Natural killer cell (primary cell): ENCODE measurements around the gene PRXL2A. TPM values are rescaled to one million over a fixed set of nuclear protein-coding genes. Genes with fewer than 3 reads are reported as not detected.
"Not testable (repeated sequence)": the region's sequence is repeated elsewhere in the genome, so short reads cannot be mapped to it uniquely, and the experiment has no call there.

Experiments used
- ATAC-seq, 3 donors: fragments of 150-1000 bp in 2 of 3; fragments of 200-7000 bp in 1 of 3; cut with Tn5 transposase; 1 replicate in 1 of 3; 2 replicates in 2 of 3; pipeline ENCODE4 v1.10.0; 2021; ENCODE audit warnings: mild to moderate bottlenecking in 2 of 3, moderate library complexity in 2 of 3
- DNase-seq, 2 donors: peaks; one replicate each; pipeline versions ENCODE4 v3.0.0 to v3.0.0-alpha.2; 2013 to 2021; ENCODE audit warnings: mixed read lengths in 1 of 2
- H3K27ac ChIP-seq: one replicate; pipeline ENCODE4 v1.5.1; 2013; ENCODE audit warnings: mild to moderate bottlenecking, low read length
- H3K27me3 ChIP-seq: one replicate; pipeline ENCODE4 v1.6.1; 2013; ENCODE audit warnings: low read length; ENCODE audit not compliant: control insufficient read depth, insufficient read depth
- H3K36me3 ChIP-seq: one replicate; pipeline ENCODE4 v1.6.1; 2013; ENCODE audit warnings: low read length; ENCODE audit not compliant: control insufficient read depth, insufficient read depth
- H3K4me1 ChIP-seq: one replicate; pipeline ENCODE4 v1.6.1; 2013; ENCODE audit warnings: low read length; ENCODE audit not compliant: control insufficient read depth, insufficient read depth
- H3K4me3 ChIP-seq: one replicate; pipeline ENCODE4 v1.5.1; 2013; ENCODE audit warnings: low read length
- H3K9me3 ChIP-seq: one replicate; pipeline ENCODE4 v1.6.1; 2013; ENCODE audit warnings: low read length; ENCODE audit not compliant: control insufficient read depth, insufficient read depth
- H3K27ac Mint-ChIP-seq, 2 donors: one replicate each; pipeline ENCODE4 v1.8.0; 2022; ENCODE audit warnings: mild to moderate bottlenecking in 2 of 2, mixed read lengths in 2 of 2, moderate library complexity in 1 of 2
- H3K27me3 Mint-ChIP-seq, 2 donors: one replicate each; pipeline ENCODE4 v1.8.0; 2022; ENCODE audit warnings: low read depth in 2 of 2, mixed read lengths in 2 of 2
- H3K36me3 Mint-ChIP-seq: one replicate; pipeline ENCODE4 v1.8.0; 2022; ENCODE audit warnings: mixed read lengths
- H3K4me1 Mint-ChIP-seq, 2 donors: one replicate each; pipeline ENCODE4 v1.8.0; 2022; ENCODE audit warnings: mixed read lengths in 2 of 2
- H3K4me3 Mint-ChIP-seq: one replicate; pipeline ENCODE4 v1.8.0; 2022; ENCODE audit warnings: mild to moderate bottlenecking, moderate library complexity, mixed read lengths
- H3K9me3 Mint-ChIP-seq, 2 donors: one replicate each; pipeline ENCODE4 v1.8.0; 2022; ENCODE audit warnings: mixed read lengths in 2 of 2
- WGBS: methylation state at CpG from one replicate; pipeline ENCODE4 v1.1.7; 2013; ENCODE audit warnings: missing lambda C conversion rate; ENCODE audit not compliant: insufficient coverage; 5-methylcytosine and 5-hydroxymethylcytosine counted together
- intact Hi-C: fragments of 100-400 bp; cut with micrococcal nuclease; formaldehyde crosslinking; loops from one replicate; pipeline ENCODE4 v1.14.2; 2022
- total RNA-seq, 4 donors: library from RNA; stranded (reverse); fragments of 120-200 nt in 1 of 4; gene quantifications; one replicate each; pipeline versions ENCODE4 v1.2.3 to v1.2.4, GENCODE V29; 2013 to 2022
- TF ChIP-seq, protein P1 (sequence below): fragments of 200-600 bp; IDR thresholded peaks from one replicate; pipeline ENCODE4 v1.8.0; 2022; ENCODE audit warnings: antibody characterized with exemption

The PRXL2A gene
- total RNA-seq, 3 donors from 2014 or later (not counting 1 experiment from before 2014, with no cell fraction given) = 1.3 to 1.8 (median 1.4) TPM

DNA sequence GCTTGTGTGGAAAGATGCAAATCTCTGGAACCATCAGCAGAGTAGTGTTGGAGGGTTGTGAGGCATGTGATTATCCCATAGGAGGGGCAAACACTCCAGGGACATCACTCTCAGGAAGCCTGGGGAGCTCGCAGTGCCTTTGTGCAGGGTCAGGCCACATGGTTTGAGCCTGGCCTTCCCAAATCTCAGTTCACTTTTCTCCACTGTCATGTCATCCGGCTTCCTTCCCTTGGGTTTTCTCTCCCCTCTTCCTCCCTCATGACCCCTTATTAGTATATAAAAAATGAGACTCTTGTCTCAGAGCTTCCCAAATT, 66.2 kb downstream of the PRXL2A start:
- Histone ChIP-seq H3K36me3 (peaks cover 28% of the 10 kb centered on the region), H3K9me3 (no peaks in the 10 kb centered on the region), H3K27ac (peak overlapping the region; percentile 50), H3K4me1 (peaks cover 71% of the 10 kb centered on the region), H3K4me3 (no peak overlapping the region), H3K27me3 (no peaks in the 10 kb centered on the region)
- no peak for DNase-seq
- Mint-ChIP-seq H3K36me3 (peaks cover 9% of the 10 kb centered on the region), H3K4me3 (peak overlapping the region; percentile 40), H3K9me3 (peaks cover 0 to 4% of the 10 kb centered on the region in 2 donors), H3K27ac (peak overlapping the region; percentile 91 to 92), H3K4me1 (peaks cover 81 to 82% of the 10 kb centered on the region in 2 donors), H3K27me3 (no peaks in the 10 kb centered on the region)
- 93% methylated on average over 2 of the region's 2 CpGs for WGBS
- TF ChIP-seq, protein P1, sequence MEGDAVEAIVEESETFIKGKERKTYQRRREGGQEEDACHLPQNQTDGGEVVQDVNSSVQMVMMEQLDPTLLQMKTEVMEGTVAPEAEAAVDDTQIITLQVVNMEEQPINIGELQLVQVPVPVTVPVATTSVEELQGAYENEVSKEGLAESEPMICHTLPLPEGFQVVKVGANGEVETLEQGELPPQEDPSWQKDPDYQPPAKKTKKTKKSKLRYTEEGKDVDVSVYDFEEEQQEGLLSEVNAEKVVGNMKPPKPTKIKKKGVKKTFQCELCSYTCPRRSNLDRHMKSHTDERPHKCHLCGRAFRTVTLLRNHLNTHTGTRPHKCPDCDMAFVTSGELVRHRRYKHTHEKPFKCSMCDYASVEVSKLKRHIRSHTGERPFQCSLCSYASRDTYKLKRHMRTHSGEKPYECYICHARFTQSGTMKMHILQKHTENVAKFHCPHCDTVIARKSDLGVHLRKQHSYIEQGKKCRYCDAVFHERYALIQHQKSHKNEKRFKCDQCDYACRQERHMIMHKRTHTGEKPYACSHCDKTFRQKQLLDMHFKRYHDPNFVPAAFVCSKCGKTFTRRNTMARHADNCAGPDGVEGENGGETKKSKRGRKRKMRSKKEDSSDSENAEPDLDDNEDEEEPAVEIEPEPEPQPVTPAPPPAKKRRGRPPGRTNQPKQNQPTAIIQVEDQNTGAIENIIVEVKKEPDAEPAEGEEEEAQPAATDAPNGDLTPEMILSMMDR = no peak
- intact Hi-C loops = no loop called here
- no peak for ATAC-seq

DNA sequence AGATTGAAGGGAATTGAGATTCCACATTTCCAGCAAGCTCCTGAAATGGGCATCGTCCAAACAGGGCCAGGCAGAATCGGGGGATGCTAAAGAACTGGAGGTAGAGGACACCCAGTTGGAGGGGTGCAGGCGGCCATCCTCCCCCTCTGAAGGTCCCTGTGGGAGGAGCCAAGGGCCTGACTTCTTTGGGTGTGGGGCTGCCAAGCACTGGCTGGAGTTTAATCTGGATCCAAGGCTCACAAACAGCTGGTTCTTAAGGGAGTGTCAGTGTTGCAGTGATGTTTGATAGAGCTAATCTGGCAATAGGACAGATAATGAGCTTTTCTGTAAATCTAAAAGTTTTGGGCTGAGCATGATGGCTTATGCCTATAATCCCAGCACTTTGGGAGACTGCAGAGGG, 66.6 kb downstream of the PRXL2A start:
- ATAC-seq = no peak
- Mint-ChIP-seq H3K9me3 (peaks cover 0 to 4% of the 10 kb centered on the region in 2 donors), H3K4me3 (peak overlapping the region; percentile 40), H3K36me3 (peaks cover 9% of the 10 kb centered on the region), H3K27ac (peak overlapping the region; percentile 91 to 92), H3K27me3 (no peaks in the 10 kb centered on the region), H3K4me1 (peaks cover 78 to 79% of the 10 kb centered on the region in 2 donors)
- Histone ChIP-seq H3K27ac (no peak overlapping the region), H3K4me3 (no peak overlapping the region), H3K27me3 (no peaks in the 10 kb centered on the region), H3K4me1 (peaks cover 67% of the 10 kb centered on the region), H3K36me3 (peaks cover 26% of the 10 kb centered on the region), H3K9me3 (no peaks in the 10 kb centered on the region)
- DNase-seq = no peak
- TF ChIP-seq, protein P1 = no peak
- intact Hi-C loops = no loop called here
- WGBS = 96% methylated on average over 3 of the region's 3 CpGs

DNA sequence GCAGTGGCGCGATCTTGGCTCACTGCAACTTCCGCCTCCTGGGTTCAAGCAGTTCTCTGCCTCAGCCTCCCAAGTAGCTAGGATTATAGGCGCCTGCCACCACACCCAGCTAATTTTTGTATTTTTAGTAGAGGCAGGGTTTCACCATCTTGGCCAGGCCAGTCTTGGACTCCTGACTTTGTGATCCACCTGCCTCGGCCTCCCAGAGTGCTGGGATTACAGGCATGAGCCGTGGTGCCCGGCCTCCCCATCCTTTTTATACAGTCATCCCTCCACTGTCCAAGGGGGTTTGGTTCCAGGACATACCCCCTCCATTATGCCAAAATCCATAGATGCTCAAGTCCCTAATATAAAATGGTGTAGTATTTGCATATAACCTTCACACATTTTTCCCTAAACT, 67.3 kb downstream of the PRXL2A start:
- H3K27ac ChIP-seq, intact Hi-C loops, H3K27me3 ChIP-seq, H3K9me3 Mint-ChIP-seq, H3K36me3 Mint-ChIP-seq, H3K4me3 ChIP-seq, H3K27me3 Mint-ChIP-seq, ATAC-seq, H3K9me3 ChIP-seq, DNase-seq: not testable (repeated sequence)
- Mint-ChIP-seq H3K27ac (peak overlapping the region; percentile 91 to 92), H3K4me1 (peaks cover 77 to 78% of the 10 kb centered on the region in 2 donors), H3K4me3 (peak overlapping the region; percentile 42)
- Histone ChIP-seq H3K4me1 (peaks cover 60% of the 10 kb centered on the region), H3K36me3 (peaks cover 23% of the 10 kb centered on the region)
- 93% methylated on average over 7 of the region's 7 CpGs for WGBS

DNA sequence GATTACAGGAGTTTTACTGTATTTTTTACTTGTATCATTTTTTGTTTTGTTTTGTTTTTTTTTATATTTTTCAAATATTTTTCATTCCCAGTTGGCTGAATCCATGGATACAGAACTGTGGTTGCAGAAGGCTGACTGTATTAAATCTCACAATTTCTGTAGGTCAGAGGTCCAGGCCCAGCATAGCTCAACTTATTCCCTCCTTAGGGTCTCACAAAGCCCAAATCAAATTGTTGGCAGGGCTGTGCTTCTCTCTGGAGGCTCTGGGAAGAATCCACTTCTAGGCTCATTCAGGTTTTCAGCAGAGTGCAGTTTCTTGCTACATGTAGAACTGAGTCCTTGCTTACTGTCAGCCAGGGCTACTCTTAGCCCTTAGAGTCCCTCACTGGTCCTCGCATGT, 68.3 kb downstream of the PRXL2A start:
- H3K4me1 ChIP-seq = peaks cover 50% of the 10 kb centered on the region
- TF ChIP-seq, protein P1 = no peak
- Mint-ChIP-seq H3K4me3 (no peak overlapping the region), H3K27me3 (no peaks in the 10 kb centered on the region), H3K27ac (peak overlapping the region; percentile 48 to 62), H3K36me3 (peaks cover 9% of the 10 kb centered on the region), H3K4me1 (peaks cover 74 to 77% of the 10 kb centered on the region in 2 donors), H3K9me3 (peaks cover 0 to 4% of the 10 kb centered on the region in 2 donors)
- H3K27ac ChIP-seq = no peak overlapping the region
- H3K4me3 ChIP-seq = no peak overlapping the region
- WGBS = 83% methylated on average over 1 of the region's 1 CpG
- H3K36me3 ChIP-seq = peaks cover 16% of the 10 kb centered on the region
- ATAC-seq (no peak), DNase-seq (no peak)
- H3K9me3 ChIP-seq = no peaks in the 10 kb centered on the region
- intact Hi-C loops = no loop called here
- H3K27me3 ChIP-seq = no peaks in the 10 kb centered on the region
